GM20431 (cell line): Measurements from ENCODE around the gene MGRN1.

Experiments
- in situ Hi-C: fragments of 300-500 bp; cut with MseI, MboI; formaldehyde crosslinking; loops from one replicate; pipeline ENCODE4 v1.15.0; 2020; ENCODE audit warnings: low sequenced_read_pairs; ENCODE audit not compliant: unreplicated experiment

The MGRN1 gene

GRCh38 chr16:4667203-4667963, 42.8 kb downstream of the MGRN1 start:
- in situ Hi-C loops: no loop called here

GRCh38 chr16:4668313-4668960, 43.8 kb downstream of the MGRN1 start:
- in situ Hi-C loops: no loop called here

GRCh38 chr16:4673387-4674046, 48.9 kb downstream of the MGRN1 start:
- in situ Hi-C loops: no loop called here

- in situ Hi-C loops: no loop called here
Measured at GRCh38 chr16:4674926-4675530, 50.4 kb downstream of the MGRN1 start.

GRCh38 chr16:4675864-4676786, 51.5 kb downstream of the MGRN1 start:
- in situ Hi-C loops: no loop called here

GRCh38 chr16:4676831-4677230, 52.2 kb downstream of the MGRN1 start:
- in situ Hi-C loops: no loop called here

- in situ Hi-C loops: no loop called here
Measured at GRCh38 chr16:4677390-4677789, 52.8 kb downstream of the MGRN1 start.

- in situ Hi-C loops: no loop called here
Measured at GRCh38 chr16:4677994-4678393, 53.4 kb downstream of the MGRN1 start.

GRCh38 chr16:4678596-4678995, 54.0 kb downstream of the MGRN1 start:
- in situ Hi-C loops: no loop called here

GRCh38 chr16:4679156-4679849, 54.7 kb downstream of the MGRN1 start:
- in situ Hi-C loops: no loop called here

GRCh38 chr16:4679850-4680636, 55.4 kb downstream of the MGRN1 start:
- in situ Hi-C loops: no loop called here

GRCh38 chr16:4680673-4681470, 56.2 kb downstream of the MGRN1 start:
- in situ Hi-C loops: no loop called here

GRCh38 chr16:4681471-4682083, 57.0 kb downstream of the MGRN1 start:
- in situ Hi-C loops: no loop called here

- in situ Hi-C loops: no loop called here
Measured at GRCh38 chr16:4682084-4682591, 57.5 kb downstream of the MGRN1 start.

GRCh38 chr16:4682616-4683254, 58.1 kb downstream of the MGRN1 start:
- in situ Hi-C loops: no loop called here

GRCh38 chr16:4683255-4684057, 58.8 kb downstream of the MGRN1 start:
- in situ Hi-C loops: no loop called here
